Activated naive CD4-positive, alpha-beta T cell treated with anti-CD3 and anti-CD28 coated beads, Interleukin-2, amount 50 U/mL, for 72 hours (primary cell): ENCODE results near the gene SMARCB1. TPM values are rescaled to one million over a fixed set of nuclear protein-coding genes. Genes with fewer than 3 reads are reported as not detected.

Experiments used
- ATAC-seq, 2 donors: fragments of 150-1000 bp; cut with Tn5 transposase; 2 replicates each; pipeline ENCODE4 v1.10.0; 2021; ENCODE audit warnings: mild to moderate bottlenecking in 2 of 2, moderate library complexity in 2 of 2
- DNase-seq, 2 donors: peaks; one replicate each; pipeline ENCODE4 v3.0.0; 2021 to 2022; ENCODE audit warnings: low spot score in 2 of 2
- H3K27ac Mint-ChIP-seq, 2 donors: one replicate each; pipeline ENCODE4 v1.8.0; 2022; ENCODE audit warnings: mild to moderate bottlenecking in 2 of 2, mixed read lengths in 2 of 2
- H3K36me3 Mint-ChIP-seq, 2 donors: one replicate each; pipeline ENCODE4 v1.8.0; 2022; ENCODE audit warnings: mixed read lengths in 2 of 2
- H3K9me3 Mint-ChIP-seq, 2 donors: one replicate each; pipeline ENCODE4 v1.8.0; 2022; ENCODE audit warnings: mixed read lengths in 2 of 2
- total RNA-seq, 2 donors: library from RNA; stranded (reverse); gene quantifications; one replicate each; pipeline ENCODE4 v1.2.3, GENCODE V29; 2022

SMARCB1 gene
- total RNA-seq, 2 donors from 2014 or later, result 51.9 to 72.7 TPM

DNA sequence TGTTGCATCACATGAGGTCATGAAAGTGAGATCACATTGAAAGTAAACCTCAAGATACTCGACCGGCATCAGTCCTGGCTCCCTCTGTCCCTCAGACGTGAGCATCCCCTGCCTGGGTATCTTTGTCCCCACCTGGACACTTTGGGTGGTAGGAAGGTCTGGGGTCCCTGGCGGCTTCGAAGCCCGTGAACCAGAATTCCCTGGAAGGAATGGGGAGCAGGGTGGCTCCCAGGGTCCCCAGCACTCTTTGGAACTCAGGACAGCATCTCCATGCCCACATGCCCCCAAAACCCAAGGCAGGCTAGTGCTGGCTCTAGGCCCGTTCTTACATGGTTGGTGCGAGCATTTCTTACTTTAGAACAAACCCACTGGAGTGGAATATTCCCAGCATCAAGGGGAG, 44.5 kb downstream of the SMARCB1 start:
- no peaks in the 10 kb centered on the region for H3K36me3 Mint-ChIP-seq
- H3K27ac Mint-ChIP-seq, result no peak overlapping the region
- H3K9me3 Mint-ChIP-seq, result no peaks in the 10 kb centered on the region
- peak in 1 of 2 donors; percentile 25 for DNase-seq
- ATAC-seq, result no peak

DNA sequence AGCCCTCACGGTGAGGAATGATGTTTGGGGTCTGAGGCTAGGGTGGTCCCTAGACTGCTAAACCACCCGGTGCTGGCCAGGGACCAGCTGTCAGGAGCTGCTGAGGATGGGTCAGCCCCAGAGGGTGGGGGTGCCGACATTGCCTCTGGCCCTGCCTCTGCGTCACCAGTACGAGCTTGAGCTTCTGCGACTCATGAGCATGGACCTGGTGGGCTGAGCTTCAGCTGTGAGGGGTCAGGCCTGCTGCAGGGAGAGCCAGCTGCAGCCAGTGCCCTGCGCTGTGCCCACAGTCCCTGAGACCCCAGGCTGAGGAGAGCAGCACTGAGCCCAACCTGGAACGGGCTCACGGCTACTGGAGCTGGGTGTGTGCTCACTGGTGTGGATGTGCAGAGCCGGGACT, 45.0 kb downstream of the SMARCB1 start:
- ATAC-seq (no peak), DNase-seq (peak in 1 of 2 donors; percentile 50)
- Mint-ChIP-seq H3K9me3 (no peaks in the 10 kb centered on the region), H3K36me3 (no peaks in the 10 kb centered on the region), H3K27ac (no peak overlapping the region)

DNA sequence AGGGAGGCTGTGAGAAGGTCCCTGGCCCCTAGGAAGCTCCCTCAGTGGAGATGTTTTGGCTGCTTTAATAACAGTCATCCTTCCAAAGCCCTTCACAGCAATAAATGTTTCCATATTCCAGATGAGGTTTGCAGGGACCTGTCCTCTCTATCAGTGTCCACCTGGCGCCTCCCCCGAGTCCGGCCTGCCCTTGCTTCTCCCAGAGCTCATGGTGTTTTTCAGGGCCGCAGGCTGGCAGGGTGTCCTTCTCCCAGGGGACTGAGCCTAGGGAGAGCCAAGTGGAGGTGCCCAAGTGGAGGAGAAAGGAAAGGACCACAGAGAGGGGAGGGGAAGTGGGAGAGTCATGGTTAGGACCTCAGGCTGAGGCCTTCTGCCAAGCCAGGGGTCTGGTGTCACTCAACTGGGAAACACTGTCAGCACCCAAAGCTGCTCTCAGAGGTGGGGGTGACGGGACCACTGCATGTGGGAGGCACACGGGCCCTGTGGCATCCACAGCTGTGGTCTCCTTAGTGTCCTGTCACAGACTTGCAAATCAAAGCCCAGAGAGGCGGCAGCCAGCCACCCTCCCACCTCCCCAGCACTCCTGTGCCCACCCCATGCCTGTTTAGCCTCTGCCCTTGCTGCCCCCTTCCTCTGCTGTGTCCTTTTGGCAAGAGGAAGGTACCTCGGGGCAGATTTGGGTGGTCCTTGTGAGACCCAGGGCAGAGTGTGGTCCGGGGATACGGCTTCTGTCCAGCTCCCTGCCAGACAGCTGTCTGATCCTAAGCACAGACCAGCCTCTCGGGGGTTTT, 45.7 kb downstream of the SMARCB1 start:
- Mint-ChIP-seq H3K9me3 (no peaks in the 10 kb centered on the region), H3K27ac (peak overlapping the region in 1 of 2 donors; percentile 36), H3K36me3 (no peaks in the 10 kb centered on the region)
- DNase-seq, result peak in 1 of 2 donors; percentile 53
- ATAC-seq, result no peak

GRCh38 chr22:23833017-23833751, 46.4 kb downstream of the SMARCB1 start:
- H3K36me3 Mint-ChIP-seq, result peaks cover 4% of the 10 kb centered on the region in 2 donors
- ATAC-seq (no peak), DNase-seq (peak in 1 of 2 donors; percentile 47)
- H3K9me3 Mint-ChIP-seq, result no peaks in the 10 kb centered on the region
- H3K27ac Mint-ChIP-seq, result no peak overlapping the region

GRCh38 chr22:23833911-23834317, 47.1 kb downstream of the SMARCB1 start:
- Mint-ChIP-seq H3K36me3 (peaks cover 7% of the 10 kb centered on the region in 2 donors), H3K27ac (no peak overlapping the region), H3K9me3 (no peaks in the 10 kb centered on the region)
- DNase-seq (no peak), ATAC-seq (no peak)

DNA sequence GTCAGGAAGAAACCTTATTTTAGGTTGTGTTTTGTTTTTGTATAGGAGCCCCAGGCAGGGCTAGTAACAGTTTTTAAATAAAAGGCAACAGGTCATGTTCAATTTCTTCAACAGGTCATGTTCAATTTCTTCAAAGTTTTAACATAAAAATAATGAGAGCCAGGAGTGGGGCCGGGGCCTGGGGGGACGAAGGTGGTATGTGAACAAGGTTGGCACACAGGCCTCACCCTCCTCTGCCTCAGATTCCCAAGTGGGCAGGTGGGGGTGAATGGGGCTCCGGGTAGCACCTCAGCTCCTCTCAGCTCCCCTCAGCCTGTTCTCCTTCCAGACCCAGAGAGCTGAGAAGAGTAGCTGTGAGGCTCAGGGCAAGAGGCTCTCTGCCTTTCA, 47.6 kb downstream of the SMARCB1 start:
- Mint-ChIP-seq H3K9me3 (no peaks in the 10 kb centered on the region), H3K27ac (no peak overlapping the region), H3K36me3 (peaks cover 7% of the 10 kb centered on the region in 2 donors)
- ATAC-seq (no peak), DNase-seq (peak in 1 of 2 donors; percentile 40)

DNA sequence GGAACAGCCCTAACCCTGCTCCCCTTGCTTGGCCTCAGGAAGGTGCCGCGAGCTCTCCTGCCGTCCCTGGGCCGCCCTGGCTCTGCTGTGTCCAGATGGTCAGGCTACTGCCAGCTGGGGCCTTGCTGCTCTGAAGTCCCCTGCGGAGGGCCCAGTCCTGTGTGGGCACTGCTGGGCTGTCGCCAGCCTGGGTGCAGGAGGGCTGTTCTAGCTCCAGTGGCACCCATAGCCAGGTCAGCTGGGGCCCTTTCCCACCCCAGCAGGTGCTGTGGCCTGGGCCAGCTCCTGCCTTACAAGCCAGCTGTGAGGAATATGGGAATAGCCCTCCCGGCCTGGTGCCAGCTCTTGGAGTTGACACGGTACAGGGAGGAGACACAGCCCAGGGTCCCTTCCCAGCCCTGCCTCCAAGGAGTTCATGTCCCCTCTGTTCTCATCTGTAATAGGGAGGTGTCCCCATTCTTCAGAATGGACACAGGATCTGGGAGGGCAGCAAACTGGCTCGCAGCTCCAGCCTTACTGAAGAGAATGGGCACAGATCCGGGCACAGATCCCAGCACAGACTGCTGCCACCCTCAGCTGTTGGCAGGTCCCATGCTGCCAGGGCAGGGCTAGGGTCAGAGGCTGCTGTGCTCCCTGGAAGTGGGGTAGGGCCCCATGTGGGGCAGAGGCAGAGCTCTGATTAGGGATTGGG, 48.2 kb downstream of the SMARCB1 start:
- no peak overlapping the region for H3K27ac Mint-ChIP-seq
- peak in 1 of 2 donors; percentile 50 for DNase-seq
- no peaks in the 10 kb centered on the region for H3K9me3 Mint-ChIP-seq
- peaks cover 7% of the 10 kb centered on the region in 2 donors for H3K36me3 Mint-ChIP-seq
- ATAC-seq, result no peak

GRCh38 chr22:23835484-23836144, 48.8 kb downstream of the SMARCB1 start:
- H3K9me3 Mint-ChIP-seq, result no peaks in the 10 kb centered on the region
- DNase-seq (peak in 1 of 2 donors; percentile 51), ATAC-seq (no peak)
- H3K36me3 Mint-ChIP-seq, result peaks cover 7% of the 10 kb centered on the region in 2 donors
- peak overlapping the region in 1 of 2 donors; percentile 34 for H3K27ac Mint-ChIP-seq

- H3K27ac Mint-ChIP-seq, result peak overlapping the region in 1 of 2 donors; percentile 34
- no peak for ATAC-seq
- peak in 1 of 2 donors; percentile 54 for DNase-seq
- peaks cover 7% of the 10 kb centered on the region in 2 donors for H3K36me3 Mint-ChIP-seq
- H3K9me3 Mint-ChIP-seq, result no peaks in the 10 kb centered on the region
Measured at GRCh38 chr22:23836281-23836680, 49.5 kb downstream of the SMARCB1 start.

GRCh38 chr22:23836692-23837495, 50.1 kb downstream of the SMARCB1 start:
- H3K36me3 Mint-ChIP-seq, result peaks cover 7% of the 10 kb centered on the region in 2 donors
- DNase-seq (no peak), ATAC-seq (no peak)
- H3K27ac Mint-ChIP-seq, result peak overlapping the region in 1 of 2 donors; percentile 34
- H3K9me3 Mint-ChIP-seq, result no peaks in the 10 kb centered on the region

DNA sequence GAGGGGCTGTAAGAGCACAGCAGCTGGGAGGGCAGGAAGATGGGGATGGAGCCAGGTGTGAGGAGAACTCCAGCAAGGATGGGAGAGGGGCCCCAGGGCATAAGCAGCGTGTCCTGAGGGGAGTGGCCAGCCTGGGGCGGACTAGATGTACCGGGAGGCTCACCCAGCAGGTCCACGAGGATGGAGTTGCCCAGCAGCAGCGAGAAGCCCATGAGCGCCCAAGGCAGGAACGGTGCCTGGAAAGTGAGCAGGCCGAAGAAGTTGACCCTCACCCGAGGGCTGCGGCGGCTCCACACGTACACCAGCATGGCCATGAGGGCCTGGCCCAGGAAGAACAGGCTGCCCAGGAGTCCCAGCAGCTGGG, 50.7 kb downstream of the SMARCB1 start:
- DNase-seq (no peak), ATAC-seq (no peak)
- Mint-ChIP-seq H3K27ac (no peak overlapping the region), H3K36me3 (peaks cover 7% of the 10 kb centered on the region in 2 donors), H3K9me3 (no peaks in the 10 kb centered on the region)

DNA sequence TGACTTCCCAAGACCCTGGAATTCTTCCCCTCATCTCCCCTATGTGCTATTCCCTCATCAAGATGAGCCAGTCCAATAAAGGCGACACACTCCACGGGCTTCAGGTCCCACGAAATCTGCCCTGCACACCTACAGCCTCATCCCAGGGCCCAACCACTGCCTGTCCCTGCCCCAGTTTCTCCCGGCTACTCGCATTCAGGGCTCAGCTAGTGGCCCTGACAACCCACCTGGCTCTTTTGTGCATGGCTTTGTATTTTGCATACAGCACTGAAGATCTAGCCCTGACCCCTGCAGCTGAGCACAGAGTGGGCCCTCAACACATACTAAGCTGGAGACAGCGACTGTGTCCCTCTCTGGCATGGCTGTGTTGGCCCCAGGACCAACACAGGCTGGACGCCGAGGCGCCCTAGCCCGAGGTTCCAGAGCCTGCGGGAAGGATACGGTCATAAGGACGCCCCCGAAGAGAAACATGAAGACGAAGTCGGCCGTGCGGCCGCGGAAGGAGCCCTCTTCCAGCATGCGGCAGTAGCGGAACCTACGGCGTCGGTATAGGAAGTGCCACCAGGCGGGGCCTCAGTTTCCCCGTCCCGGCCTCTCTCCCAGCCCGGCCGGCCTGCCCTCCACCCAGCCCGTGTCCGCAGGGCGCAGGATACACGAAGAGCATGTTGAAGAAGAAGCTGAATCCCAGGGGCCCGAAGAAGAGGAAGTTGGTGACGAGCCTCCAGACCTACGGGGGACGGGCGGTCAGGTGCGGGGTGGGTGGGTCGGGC, 51.3 kb downstream of the SMARCB1 start:
- peaks cover 7% of the 10 kb centered on the region in 2 donors for H3K36me3 Mint-ChIP-seq
- no peaks in the 10 kb centered on the region for H3K9me3 Mint-ChIP-seq
- no peak for ATAC-seq
- peak overlapping the region; percentile 88 to 95 for H3K27ac Mint-ChIP-seq
- DNase-seq, result no peak

GRCh38 chr22:23838681-23839468, 52.1 kb downstream of the SMARCB1 start, which contains the start of gene DERL3:
Gene DERL3, minus strand, starts transcription at chr22:23839006. Its CDS starts 19 bp downstream, at chr22:23838987.
- H3K27ac Mint-ChIP-seq, result peak within 1 kb of the TSS; percentile 88 to 95
- peaks cover 7% of the 10 kb centered on the region in 2 donors for H3K36me3 Mint-ChIP-seq

DNA sequence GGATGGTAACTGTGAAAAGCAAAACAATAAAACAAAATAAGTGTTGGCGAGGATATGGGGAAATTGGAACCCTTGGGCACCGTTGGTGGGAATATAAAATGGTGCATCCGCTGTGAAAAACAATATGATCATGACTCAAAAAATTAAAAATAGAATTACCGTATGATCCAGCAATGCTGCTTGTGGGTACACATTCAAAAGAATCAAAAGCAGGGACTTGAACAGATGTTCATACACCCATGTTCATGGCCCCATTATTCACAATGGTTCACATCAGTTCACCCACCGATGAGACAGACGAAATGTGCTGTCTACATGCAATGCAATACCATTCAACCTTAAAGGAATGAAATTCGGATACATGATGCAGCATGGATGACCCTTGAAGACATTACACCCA, 53.3 kb downstream of the SMARCB1 start:
- ATAC-seq (no peak), DNase-seq (no peak)
- no peaks in the 10 kb centered on the region for H3K9me3 Mint-ChIP-seq
- H3K36me3 Mint-ChIP-seq, result peaks cover 7% of the 10 kb centered on the region in 2 donors
- peak overlapping the region in 1 of 2 donors; percentile 88 for H3K27ac Mint-ChIP-seq

More at GRCh38 chr22:23838681-23839468, 52.1 kb downstream of the SMARCB1 start, which contains the start of gene DERL3:
- H3K9me3 Mint-ChIP-seq, result no peaks in the 10 kb centered on the region
- DNase-seq (peak; percentile 93 to 97), ATAC-seq (peak; percentile 90)
